ENCODE data around the gene PCDHA1.

PCDHA1 gene

GRCh38 chr5:141050622-141051520 is 264.9 kb downstream of the PCDHA1 start, which contains the start of gene PCDHB1:
TSS of gene PCDHB1 (plus strand) at chr5:141051374. CDS start at chr5:141051471, 97 bp downstream.
- Mint-ChIP-seq H3K36me3 (peaks cover 2% of the 10 kb centered on the region), H3K4me3 (peak within 1 kb of the TSS; percentile 77), H3K4me1 (ENCODE audit: low read depth) (peaks cover 3% of the 10 kb centered on the region), H3K27me3 (peaks cover 39% of the 10 kb centered on the region), H3K9me3 (ENCODE audit: low read depth) (peaks cover 12% of the 10 kb centered on the region), H3K27ac (no peak within 1 kb of the TSS)

- peak overlapping the region; percentile 77 for H3K4me3 Mint-ChIP-seq
- H3K4me1 Mint-ChIP-seq (ENCODE audit: low read depth): peaks cover 3% of the 10 kb centered on the region
- H3K27ac Mint-ChIP-seq: no peak overlapping the region
- H3K9me3 Mint-ChIP-seq (ENCODE audit: low read depth): peaks cover 12% of the 10 kb centered on the region
- peaks cover 2% of the 10 kb centered on the region for H3K36me3 Mint-ChIP-seq
- peaks cover 36% of the 10 kb centered on the region for H3K27me3 Mint-ChIP-seq
These were observed 265.6 kb downstream of the PCDHA1 start for GRCh38 chr5:141051521-141051866.

Measured in activated naive CD8-positive, alpha-beta T cell (primary cell).